Stimulated activated naive CD4-positive, alpha-beta T cell (primary cell): ENCODE data around the gene CCDC32.
A peak's percentile ranks its signal among the peaks of the same experiment; 100 is the strongest.

ENCODE experiments used
- DNase-seq, 6 experiments: peaks; one replicate each; lab custom pipeline; 2025; lab: John Stamatoyannopoulos, UW

The CCDC32 gene

GRCh38 chr15:40512440-40512839, 52.4 kb downstream of the CCDC32 start:
- no peak for DNase-seq

- DNase-seq, result no peak
Measured at GRCh38 chr15:40511472-40512133, 53.2 kb downstream of the CCDC32 start.

GRCh38 chr15:40511093-40511471, 53.8 kb downstream of the CCDC32 start:
- peak in 3 of 6 experiments; percentile 17 to 22 (median 20) for DNase-seq

DNA sequence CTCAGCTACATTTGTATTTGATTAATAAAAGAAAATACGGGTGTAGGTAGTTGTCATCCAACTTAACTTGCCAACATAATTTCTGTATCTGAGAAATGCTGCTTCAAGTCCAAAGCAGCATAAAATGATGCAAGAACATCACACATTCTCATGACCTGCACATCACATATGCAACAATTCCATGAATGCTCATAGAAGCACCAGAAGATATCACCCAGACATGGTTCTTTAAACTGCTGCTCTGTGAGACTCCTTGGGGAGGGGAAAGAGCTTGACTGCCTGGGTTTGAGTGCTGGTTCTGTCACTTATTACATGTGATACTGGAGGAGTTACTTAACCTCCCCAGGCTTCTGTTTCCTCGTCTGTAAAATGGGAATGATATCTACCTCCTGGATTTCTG, 54.6 kb downstream of the CCDC32 start:
- no peak for DNase-seq

- no peak for DNase-seq
Measured at GRCh38 chr15:40508216-40508615, 56.6 kb downstream of the CCDC32 start.

DNA sequence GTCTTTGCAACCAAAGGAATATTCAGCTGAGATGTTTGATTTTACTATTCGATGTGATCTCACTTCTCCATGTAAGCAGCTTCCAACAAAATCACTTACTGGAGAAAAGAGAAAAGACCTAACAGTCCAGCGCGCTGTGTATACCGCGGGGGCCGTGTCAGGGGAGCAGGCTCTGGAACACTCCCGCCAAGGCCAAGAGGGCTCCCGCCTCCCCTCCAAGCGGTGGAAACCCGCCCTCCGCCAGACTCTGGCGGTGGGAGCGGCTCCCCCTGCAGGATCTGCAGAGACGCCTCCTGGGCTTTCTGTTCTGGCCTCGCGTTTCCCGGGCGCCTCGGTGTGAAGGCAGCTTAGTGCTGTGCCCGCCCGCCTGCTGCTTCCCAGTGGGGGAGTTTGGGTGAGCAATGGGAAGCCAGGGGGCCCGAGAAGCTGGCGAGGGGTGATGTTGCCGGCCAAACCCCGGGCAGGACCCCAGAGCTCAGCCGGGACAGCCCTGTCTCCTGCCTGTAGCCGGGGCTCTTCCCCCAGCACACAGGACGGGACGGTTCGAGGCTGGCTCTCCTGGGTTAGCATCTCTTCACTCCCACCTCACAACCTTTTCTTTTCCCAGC, 57.8 kb downstream of the CCDC32 start:
- DNase-seq, result peak; percentile 22 to 58 (median 48)
